ENCODE results near the gene DHX9. TPM values are rescaled to one million over a fixed set of nuclear protein-coding genes. Genes with fewer than 3 reads are reported as not detected.

DHX9 gene
- total RNA-seq, 1 donor from 2014 or later: 52.8 TPM

- no peak for DNase-seq (ENCODE audit: low spot score in 2 of 2)
- H3K4me1 ChIP-seq: peaks cover 0 to 12% of the 10 kb centered on the region in 2 donors
- H3K36me3 ChIP-seq: peaks cover 22 to 23% of the 10 kb centered on the region in 2 donors
- TF ChIP-seq CTCF (IDR thresholded peaks at IDR 0.05): no peak
- H3K4me3 ChIP-seq: no peak overlapping the region
- no peaks in the 10 kb centered on the region for H3K9me3 ChIP-seq
- no peaks in the 10 kb centered on the region for H3K27me3 ChIP-seq
- H3K27ac ChIP-seq: no peak overlapping the region
- intact Hi-C loops (cut with DNase I): no loop called here
Observed at GRCh38 chr1:182842265-182842664, 3.1 kb downstream of the DHX9 start.

- TF ChIP-seq CTCF (IDR thresholded peaks at IDR 0.05): no peak
- Histone ChIP-seq H3K27ac (no peak overlapping the region), H3K4me1 (peaks cover 0 to 12% of the 10 kb centered on the region in 2 donors), H3K9me3 (no peaks in the 10 kb centered on the region), H3K4me3 (no peak overlapping the region), H3K36me3 (peaks cover 39 to 47% of the 10 kb centered on the region in 2 donors), H3K27me3 (no peaks in the 10 kb centered on the region)
- no peak for DNase-seq (ENCODE audit: low spot score in 2 of 2)
- intact Hi-C loops (cut with DNase I): no loop called here
Observed at GRCh38 chr1:182845379-182845778, 6.2 kb downstream of the DHX9 start.

GRCh38 chr1:182845894-182846293, 6.7 kb downstream of the DHX9 start:
- intact Hi-C loops (cut with DNase I): no loop called here
- H3K4me1 ChIP-seq: peaks cover 0 to 11% of the 10 kb centered on the region in 2 donors
- no peak for TF ChIP-seq CTCF (IDR thresholded peaks at IDR 0.05)
- no peaks in the 10 kb centered on the region for H3K27me3 ChIP-seq
- DNase-seq (ENCODE audit: low spot score in 2 of 2): no peak
- H3K9me3 ChIP-seq: no peaks in the 10 kb centered on the region
- H3K36me3 ChIP-seq: peaks cover 40 to 52% of the 10 kb centered on the region in 2 donors
- no peak overlapping the region for H3K27ac ChIP-seq
- H3K4me3 ChIP-seq: no peak overlapping the region

GRCh38 chr1:182847105-182847504, 8.0 kb downstream of the DHX9 start:
- no peaks in the 10 kb centered on the region for H3K27me3 ChIP-seq
- H3K36me3 ChIP-seq: peaks cover 45 to 61% of the 10 kb centered on the region in 2 donors
- no peak overlapping the region for H3K4me3 ChIP-seq
- H3K27ac ChIP-seq: no peak overlapping the region
- TF ChIP-seq CTCF (IDR thresholded peaks at IDR 0.05): no peak
- peaks cover 0 to 3% of the 10 kb centered on the region in 2 donors for H3K4me1 ChIP-seq
- no peaks in the 10 kb centered on the region for H3K9me3 ChIP-seq
- no peak for DNase-seq (ENCODE audit: low spot score in 2 of 2)
- intact Hi-C loops (cut with DNase I): no loop called here

- intact Hi-C loops (cut with DNase I): no loop called here
- no peak overlapping the region for H3K27ac ChIP-seq
- no peak for DNase-seq (ENCODE audit: low spot score in 2 of 2)
- H3K27me3 ChIP-seq: no peaks in the 10 kb centered on the region
- no peaks in the 10 kb centered on the region for H3K9me3 ChIP-seq
- no peak overlapping the region for H3K4me3 ChIP-seq
- TF ChIP-seq CTCF (IDR thresholded peaks at IDR 0.05): no peak
- H3K36me3 ChIP-seq: peaks cover 57 to 71% of the 10 kb centered on the region in 2 donors
- H3K4me1 ChIP-seq: peaks cover 0 to 3% of the 10 kb centered on the region in 2 donors
Observed at GRCh38 chr1:182848736-182849135, 9.6 kb downstream of the DHX9 start.

GRCh38 chr1:182850319-182850718, 11.2 kb downstream of the DHX9 start:
- H3K27me3 ChIP-seq: no peaks in the 10 kb centered on the region
- H3K27ac ChIP-seq: no peak overlapping the region
- intact Hi-C loops (cut with DNase I): no loop called here
- no peaks in the 10 kb centered on the region for H3K9me3 ChIP-seq
- no peak overlapping the region for H3K4me3 ChIP-seq
- no peaks in the 10 kb centered on the region for H3K4me1 ChIP-seq
- no peak for TF ChIP-seq CTCF (IDR thresholded peaks at IDR 0.05)
- H3K36me3 ChIP-seq: peaks cover 64 to 75% of the 10 kb centered on the region in 2 donors
- no peak for DNase-seq (ENCODE audit: low spot score in 2 of 2)
